ENCODE data around the gene P2RY10.
"Not testable (repeated sequence)": the region's sequence is repeated elsewhere in the genome, so short reads cannot be mapped to it uniquely, and the experiment has no call there.

P2RY10 gene, protein sequence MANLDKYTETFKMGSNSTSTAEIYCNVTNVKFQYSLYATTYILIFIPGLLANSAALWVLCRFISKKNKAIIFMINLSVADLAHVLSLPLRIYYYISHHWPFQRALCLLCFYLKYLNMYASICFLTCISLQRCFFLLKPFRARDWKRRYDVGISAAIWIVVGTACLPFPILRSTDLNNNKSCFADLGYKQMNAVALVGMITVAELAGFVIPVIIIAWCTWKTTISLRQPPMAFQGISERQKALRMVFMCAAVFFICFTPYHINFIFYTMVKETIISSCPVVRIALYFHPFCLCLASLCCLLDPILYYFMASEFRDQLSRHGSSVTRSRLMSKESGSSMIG

GRCh38 chrX:78945186-78945912 lies at the start of gene P2RY10:
Gene P2RY10 (plus strand): TSS chrX:78945391. CDS start chrX:78960521, 15,130 bp downstream.
- DNase-seq: no peak

- no peak for DNase-seq
Measured at GRCh38 chrX:78922754-78923153, 22.4 kb upstream of the P2RY10 start.

DNA sequence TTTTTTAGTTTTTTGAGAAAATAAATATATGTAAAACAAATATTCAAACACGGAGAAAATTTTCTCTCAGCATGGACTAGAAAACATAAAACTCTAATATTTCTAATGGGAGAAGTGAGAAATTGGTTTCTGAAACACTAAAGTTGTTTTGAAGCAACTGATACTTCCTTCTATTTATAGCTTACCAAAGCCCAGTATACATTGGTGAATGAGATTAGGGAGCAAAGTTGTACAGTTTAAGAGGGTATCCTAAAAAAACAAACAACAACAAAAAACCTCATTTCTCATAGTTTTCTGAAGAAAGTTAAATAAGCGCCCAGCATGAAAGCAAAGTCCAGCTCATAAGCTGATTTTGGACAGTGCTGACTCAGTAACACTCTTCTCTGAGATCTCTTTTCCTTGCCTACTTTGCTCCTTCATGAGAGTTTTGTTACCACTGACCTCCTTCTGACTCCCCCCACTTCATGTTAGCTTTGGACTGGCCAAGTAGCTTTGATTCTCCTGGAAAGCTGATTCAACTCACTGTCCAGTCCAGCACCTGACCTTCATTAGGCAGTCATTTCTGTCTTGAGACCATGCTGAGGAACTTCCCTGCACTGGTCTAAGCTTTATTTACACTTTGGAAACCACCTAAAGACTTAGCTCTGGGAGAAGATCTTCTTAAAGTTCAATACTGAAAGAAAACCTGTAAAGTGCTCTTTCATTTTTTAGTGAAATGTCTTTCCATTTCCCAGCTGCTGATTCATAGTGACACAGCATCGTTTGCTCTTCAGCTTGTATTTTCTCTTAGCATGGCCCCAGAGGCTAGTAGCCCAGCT lies 21.8 kb upstream of the P2RY10 start:
- no peak for DNase-seq

DNA sequence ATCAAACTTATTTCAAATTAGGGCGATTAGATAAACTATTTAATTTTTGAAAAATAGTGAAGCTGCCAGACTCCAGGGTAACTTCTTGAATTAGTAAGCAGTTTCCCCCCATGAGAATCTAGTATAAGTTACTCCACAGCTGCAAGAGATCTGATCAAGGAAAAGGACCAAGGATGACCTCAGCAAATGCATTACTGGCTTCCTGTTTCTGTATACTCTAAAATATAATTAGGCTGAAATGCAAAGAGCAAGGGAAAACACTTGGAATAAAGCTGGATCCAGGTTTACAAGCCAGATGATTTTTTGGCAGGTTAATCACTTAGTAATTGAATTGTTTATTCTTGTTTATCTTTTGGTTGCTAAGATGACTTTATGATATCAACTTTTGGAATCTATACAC lies 13.4 kb upstream of the P2RY10 start:
- no peak for DNase-seq

- no peak for DNase-seq
Measured at GRCh38 chrX:78934866-78935265, 10.3 kb upstream of the P2RY10 start.

- no peak for DNase-seq
Measured at GRCh38 chrX:78944351-78944750, 840 bp upstream of the P2RY10 start.

DNA sequence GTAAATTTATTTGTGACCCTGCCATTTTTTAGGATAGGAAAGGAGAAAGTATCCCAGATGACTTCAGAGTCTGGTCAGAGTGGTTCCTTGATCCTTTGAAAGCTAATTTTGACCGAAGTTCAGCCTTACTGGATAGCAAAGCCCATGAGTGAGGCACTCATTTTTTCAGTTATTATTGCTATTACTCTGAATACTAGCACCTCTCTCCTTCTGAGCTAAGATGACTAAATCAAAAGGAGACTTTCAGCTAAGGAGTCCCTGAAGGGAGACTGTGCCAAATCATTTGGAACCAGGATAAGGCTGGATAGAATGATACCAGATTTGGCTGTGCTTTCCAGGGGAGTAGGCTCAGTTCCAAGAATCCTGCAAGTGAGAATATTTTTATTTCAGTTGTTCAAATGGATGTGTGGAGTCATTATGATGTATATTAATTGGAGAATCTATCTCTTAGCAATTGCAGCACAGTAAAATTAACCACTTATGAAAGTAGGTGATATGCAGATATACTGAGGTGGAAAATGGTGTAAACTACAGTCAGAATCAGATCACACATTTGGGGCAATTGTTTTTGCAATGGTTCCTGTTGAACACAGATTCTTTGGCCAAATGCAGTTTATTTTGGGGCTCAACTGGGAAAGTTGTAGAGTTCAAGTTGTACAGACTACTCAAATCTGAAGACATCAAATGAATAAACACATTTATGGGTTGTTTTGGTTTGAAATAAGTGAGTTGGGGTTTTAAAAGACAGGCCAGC lies 1.2 kb downstream of the P2RY10 start:
- DNase-seq: no peak

- no peak for DNase-seq
Measured at GRCh38 chrX:78950009-78950835, 5.0 kb downstream of the P2RY10 start.

GRCh38 chrX:78957049-78957767 lies 12.0 kb downstream of the P2RY10 start:
- DNase-seq: no peak

DNA sequence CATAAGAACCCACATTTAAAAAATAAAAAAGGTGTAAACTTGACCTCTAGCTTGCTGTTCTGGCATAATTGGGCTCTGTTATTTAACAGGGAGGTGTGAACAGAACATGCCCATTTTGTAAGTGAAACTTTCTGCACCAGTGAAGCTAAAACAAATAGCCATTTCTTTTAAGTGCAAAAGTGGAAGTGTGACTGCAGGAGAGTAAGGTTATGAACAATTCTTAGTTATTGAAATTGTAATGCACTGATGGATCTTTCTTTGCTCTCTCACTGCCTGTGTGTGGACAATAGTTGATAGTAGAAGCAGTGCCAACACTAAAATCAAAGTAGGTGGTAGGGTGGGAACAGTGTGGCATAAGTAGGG lies 12.6 kb downstream of the P2RY10 start:
- no peak for DNase-seq

DNA sequence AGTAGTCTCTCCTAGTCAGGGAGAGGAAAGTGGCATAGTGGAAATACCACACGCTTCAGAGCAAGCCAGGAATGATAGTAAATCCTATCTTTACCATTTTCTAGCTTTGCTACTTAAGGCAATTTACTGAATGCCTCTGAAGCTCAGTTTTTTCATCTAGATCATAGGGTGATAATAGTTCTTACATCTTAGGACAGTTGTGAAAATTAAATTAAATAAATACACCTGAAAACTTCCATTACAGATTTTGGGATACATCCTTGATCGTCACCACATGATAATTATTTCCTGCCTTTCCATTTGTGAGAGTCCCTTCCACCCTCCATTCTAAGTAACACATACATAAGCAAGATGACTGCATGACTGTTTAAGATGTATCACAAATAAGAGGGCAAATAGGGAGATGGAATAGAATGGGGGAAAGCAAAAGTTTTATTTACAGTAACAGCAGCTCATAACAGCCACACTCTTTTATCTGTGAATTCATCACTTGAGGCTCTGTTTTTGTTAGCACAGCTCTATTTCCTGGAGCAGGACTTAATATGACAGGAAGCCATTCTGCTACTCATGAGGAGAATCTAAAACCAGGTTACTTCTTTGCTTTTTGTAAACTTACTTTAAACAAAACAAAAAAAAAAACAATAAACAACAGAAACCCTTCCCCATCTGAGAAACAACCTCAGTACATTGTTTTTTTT lies 13.4 kb downstream of the P2RY10 start:
- no peak for DNase-seq

DNA sequence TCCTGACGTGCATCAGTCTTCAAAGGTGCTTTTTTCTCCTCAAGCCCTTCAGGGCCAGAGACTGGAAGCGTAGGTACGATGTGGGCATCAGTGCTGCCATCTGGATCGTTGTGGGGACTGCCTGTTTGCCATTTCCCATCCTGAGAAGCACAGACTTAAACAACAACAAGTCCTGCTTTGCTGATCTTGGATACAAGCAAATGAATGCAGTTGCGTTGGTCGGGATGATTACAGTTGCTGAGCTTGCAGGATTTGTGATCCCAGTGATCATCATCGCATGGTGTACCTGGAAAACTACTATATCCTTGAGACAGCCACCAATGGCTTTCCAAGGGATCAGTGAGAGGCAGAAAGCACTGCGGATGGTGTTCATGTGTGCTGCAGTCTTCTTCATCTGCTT lies 15.7 kb downstream of the P2RY10 start:
- DNase-seq: no peak

GRCh38 chrX:78964598-78964997 lies 19.4 kb downstream of the P2RY10 start:
- DNase-seq: no peak

DNA sequence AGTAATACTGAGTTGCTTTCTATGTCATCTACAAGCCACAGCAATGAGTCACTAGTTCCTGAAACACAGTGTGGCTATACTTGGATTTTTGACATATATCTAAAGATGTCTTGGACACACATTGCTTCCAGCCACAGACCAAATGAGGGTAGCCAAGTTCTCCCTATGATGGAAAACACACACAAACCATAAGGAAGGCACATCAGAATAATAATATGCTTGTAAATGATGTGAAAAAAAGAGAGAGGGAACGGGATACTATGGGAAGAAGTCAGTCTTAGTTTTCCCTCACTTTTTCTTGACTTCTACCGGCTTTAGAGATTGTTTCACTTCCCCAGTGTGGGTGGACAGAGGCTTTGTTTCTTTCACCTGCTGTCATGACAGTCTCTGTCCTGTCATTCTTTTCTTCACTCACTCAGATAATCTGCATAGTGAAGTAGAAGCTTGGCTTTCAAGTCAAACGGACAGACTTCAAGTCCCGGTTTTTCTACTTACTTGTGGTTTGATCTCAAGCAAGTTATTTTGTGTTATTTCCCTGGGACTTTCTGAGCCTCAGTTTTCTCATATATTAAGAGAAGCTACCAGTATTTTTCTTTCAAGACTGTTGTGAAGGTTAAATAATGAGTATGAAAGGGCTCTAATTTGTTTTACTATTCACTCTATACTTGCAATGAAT lies 34.7 kb downstream of the P2RY10 start:
- DNase-seq: no peak

DNA sequence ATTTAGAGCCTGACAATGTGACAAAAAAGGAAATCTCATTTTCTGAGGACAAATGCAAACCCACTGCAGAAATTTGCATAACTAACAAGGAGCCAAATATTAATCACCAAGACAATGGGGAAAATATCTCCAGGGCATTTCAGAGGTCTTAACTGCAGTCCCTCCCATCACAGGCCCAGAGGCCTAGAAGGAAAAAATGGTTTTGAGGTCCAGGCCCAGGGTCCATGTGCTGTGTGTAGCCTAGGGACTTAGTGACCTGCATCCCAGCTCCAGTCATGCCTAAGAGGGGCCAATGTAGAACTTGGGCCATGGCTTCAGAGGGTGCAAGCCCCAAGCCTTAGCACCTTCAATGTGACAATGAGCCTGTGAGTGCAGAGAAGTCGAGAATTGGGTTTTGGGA lies 44.2 kb downstream of the P2RY10 start:
- DNase-seq: no peak

GRCh38 chrX:78997870-78998558 lies 52.8 kb downstream of the P2RY10 start:
- no peak for DNase-seq

DNA sequence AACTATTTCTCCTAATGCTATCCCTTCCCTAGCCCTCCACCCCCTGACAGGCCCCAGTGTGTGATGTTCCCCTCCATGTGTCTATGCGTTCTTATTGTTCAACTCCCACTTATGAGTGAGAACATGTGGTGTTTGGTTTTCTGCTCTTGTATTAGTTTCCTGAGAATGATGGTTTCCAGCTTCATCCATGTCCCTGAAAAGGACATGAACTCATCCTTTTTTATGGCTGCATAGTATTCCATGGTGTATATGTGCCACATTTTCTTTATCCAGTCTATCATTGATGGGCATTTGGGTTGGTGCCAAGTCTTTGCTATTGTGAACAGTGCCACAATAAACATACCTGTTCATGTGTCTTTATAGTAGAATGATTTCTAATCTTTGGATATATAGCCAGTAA lies 62.3 kb downstream of the P2RY10 start:
- not testable (repeated sequence) for DNase-seq
